NCI-H2196 treated with DMSO at 0.1 percent for 48 hours (cell line): ENCODE data around the gene ZBTB18.
A peak's percentile ranks its signal among the peaks of the same experiment; 100 is the strongest.
"Not testable (repeated sequence)": the region's sequence is repeated elsewhere in the genome, so short reads cannot be mapped to it uniquely, and the experiment has no call there.

ENCODE experiments used
- DNase-seq: peaks from one replicate; lab custom pipeline; 2025; ENCODE audit not compliant: unreplicated experiment; lab: John Stamatoyannopoulos, UW

The ZBTB18 gene

DNA sequence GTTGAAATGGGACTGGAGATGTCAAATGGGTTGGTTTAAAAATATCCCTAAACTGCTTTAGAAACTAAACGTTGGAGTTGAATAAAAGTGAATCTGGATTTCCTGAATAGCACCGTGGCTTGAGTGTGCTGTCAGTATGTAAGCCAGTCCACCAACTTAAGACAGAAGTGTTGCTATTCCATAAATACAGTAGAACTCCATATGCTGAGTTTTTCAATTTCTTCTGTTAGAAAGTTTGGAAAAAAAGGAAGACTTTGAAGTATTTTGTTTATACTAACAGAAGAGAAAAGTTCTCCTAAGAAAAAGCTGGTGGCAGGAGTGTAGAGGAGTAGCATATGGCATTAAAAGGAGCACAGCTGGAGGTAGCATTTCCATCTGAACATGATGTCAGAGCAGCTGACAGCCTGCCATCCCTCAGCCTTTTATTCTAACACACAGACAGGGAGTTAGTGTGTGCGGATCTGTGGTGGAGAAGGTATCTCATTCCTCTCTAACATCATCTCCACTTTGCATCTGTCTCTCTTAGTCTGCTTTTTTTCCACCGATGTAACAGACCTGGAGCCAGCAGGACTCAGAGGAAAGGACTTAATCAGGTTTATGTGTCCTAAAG is at the start of gene ZBTB18:
ZBTB18 (plus strand) TSS at position 449 of the 610 bp plus-strand sequence; CDS start at position 598, 149 bp downstream.
- DNase-seq = peak; percentile 3

- DNase-seq = no peak
Measured at GRCh38 chr1:244002721-244003120, 48.4 kb upstream of the ZBTB18 start.

- no peak for DNase-seq
Measured at GRCh38 chr1:244005455-244005854, 45.6 kb upstream of the ZBTB18 start.

DNA sequence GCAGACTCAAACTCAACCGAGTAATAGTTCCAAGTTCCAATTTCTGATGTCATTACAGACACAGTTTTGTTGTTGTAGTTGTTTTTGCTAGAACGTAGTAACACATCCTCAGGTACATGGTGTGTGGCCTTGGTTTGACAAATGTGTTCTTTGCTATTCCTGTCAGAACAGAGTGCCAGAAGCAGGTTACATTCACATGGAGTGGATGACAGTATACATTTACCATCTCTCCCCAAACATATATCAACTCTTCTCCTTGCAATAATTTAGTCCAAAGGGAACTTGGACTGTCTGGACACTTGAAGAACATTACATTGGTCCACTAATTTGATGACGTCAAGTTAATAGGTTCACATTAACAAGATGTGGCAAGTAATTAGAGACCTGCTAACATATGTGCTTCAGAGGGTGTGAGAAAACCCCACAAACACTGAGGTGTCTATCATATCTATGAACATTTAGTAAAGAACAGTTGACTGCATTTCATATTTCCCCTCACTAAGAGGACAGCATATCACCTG is 44.6 kb upstream of the ZBTB18 start:
- no peak for DNase-seq

DNA sequence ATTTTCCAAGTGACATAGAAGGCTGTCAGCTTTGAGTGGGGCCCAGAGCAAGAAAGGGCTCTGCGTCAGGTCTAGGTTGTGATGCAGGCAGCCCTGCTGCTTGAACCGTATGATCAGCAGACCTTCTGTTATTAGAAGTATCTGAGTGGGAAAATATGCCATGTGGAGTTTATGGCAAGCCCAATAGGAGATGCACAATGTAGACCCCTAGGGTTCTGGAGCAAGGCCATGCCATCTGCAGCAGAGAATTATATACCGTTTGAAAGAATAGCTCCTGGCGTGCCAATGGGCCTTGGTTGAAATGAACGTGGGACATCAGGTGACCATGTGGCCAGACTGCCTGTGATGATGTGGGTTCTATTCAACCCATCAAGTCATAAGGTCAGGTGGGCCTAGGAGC is 44.1 kb upstream of the ZBTB18 start:
- no peak for DNase-seq

DNA sequence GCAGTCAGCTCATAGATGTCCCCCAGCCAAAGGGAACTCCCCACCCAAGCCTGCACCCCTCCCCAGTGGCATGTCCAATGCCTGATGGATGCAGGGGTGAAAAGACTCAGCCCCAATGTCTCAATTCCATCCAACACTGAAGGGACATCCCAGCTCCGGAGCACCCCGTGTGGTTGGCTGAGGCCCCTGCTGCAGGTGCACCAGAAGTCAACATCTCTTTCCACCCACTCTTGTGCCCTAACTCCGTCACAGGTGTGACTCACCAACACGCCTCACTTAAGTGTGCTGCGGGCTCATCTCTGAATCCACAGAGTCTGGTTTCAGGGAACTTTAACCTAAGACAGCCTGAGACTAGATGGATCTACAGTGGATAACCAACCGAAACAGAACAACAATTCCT is 40.9 kb upstream of the ZBTB18 start:
- DNase-seq = no peak

DNA sequence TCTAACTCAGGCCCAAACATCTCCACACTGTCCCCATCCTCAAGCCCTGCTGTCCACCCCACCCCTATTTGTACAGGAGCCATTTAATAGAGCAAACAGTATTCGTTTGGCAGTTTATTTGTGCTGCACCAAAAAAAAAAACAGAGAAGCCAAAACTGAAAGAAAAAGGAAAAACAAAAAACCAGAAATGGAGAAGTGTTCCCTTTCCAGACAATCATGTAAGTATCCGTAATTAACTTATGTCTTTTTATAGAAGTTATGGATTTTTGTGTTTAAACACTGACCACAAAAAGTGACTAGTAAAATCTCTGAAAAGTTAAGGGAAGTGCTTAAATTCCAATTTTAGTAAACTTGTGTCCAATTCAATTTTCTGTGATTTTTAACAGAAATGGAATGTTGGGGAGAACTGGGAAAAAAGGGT is 40.4 kb upstream of the ZBTB18 start:
- no peak for DNase-seq

- no peak for DNase-seq
Measured at GRCh38 chr1:244011271-244011670, 39.8 kb upstream of the ZBTB18 start.

- DNase-seq = no peak
Measured at GRCh38 chr1:244011786-244012185, 39.3 kb upstream of the ZBTB18 start.

GRCh38 chr1:244012202-244012601 is 38.9 kb upstream of the ZBTB18 start:
- DNase-seq = peak; percentile 2

GRCh38 chr1:244013100-244013499 is 38.0 kb upstream of the ZBTB18 start:
- DNase-seq = no peak

DNA sequence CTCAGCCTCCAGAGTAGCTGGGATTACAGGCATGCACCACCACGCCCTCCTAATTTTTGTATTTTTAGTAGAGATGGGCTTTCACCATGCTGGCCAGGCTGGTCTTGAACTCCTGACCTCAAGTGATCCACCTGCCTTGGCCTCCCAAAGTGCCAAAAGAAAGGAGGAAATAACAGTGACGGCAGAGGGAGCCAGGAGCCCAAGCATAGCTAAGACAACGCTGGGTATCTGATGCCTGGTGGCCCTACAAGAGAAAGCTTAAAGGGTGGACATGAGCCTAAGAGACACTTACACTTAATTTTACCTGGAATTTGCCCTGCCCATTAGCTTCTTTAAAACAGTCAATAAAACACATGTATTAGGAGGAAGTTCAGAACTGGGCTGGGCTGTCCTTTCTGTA is 36.2 kb upstream of the ZBTB18 start:
- not testable (repeated sequence) for DNase-seq

- DNase-seq = no peak
Measured at GRCh38 chr1:244019982-244020485, 31.0 kb upstream of the ZBTB18 start.

- DNase-seq = no peak
Measured at GRCh38 chr1:244021427-244021826, 29.7 kb upstream of the ZBTB18 start.

GRCh38 chr1:244022311-244022710 is 28.8 kb upstream of the ZBTB18 start:
- no peak for DNase-seq

DNA sequence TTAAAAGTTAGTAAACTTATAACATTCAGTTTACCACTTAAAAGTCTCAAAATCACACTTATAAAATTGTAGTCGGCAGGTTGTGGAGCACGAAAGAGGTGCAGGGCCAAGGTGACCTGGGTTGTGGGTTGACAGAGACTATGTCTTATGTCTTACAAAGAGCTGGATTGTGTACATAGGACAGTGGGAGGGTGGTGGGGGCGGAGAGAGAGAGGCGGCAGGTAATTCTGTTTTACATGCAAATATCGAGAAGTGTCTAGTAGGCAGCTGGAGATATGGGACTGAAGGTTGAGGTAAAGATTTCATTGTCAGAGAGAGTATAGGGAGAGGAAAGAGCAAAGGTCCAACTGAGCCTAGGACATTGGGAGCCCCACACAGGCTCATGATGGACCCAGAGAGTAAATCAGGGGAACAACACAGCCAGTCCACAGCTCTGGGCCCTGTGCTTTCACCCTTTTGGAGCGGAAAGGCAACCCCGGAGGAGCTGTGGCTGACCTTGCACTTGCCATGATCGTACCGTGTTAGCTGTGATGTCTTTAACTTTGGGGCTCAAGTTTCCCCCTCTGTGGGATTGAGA is 28.1 kb upstream of the ZBTB18 start:
- DNase-seq = no peak

- no peak for DNase-seq
Measured at GRCh38 chr1:244027491-244028145, 23.5 kb upstream of the ZBTB18 start.

GRCh38 chr1:244028701-244029100 is 22.4 kb upstream of the ZBTB18 start:
- DNase-seq = no peak

DNA sequence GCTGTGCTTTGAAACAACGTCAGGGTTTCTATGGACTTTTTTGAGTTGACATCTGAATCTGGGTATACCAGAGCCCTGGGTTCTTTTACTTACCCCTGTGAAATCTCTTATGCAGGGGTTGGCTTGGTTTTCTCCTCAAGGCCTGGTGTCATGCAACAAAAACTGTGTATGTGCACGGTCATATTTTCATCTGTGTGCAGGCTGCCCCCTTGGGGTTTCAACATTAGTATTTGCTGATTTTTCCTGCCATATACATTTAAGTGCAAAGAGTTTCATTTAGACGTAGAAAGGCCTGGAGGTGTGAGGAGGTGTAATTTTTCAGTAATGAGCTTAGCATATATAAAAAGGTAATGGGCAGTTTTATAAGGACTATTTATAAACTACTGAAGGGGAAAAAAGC is 22.0 kb upstream of the ZBTB18 start:
- no peak for DNase-seq

GRCh38 chr1:244030481-244031040 is 20.5 kb upstream of the ZBTB18 start:
- no peak for DNase-seq

- DNase-seq = no peak
Measured at GRCh38 chr1:244035358-244035757, 15.7 kb upstream of the ZBTB18 start.

- DNase-seq = no peak
Measured at GRCh38 chr1:244037252-244037651, 13.8 kb upstream of the ZBTB18 start.
